ENCODE data around the gene CCNJ. TPM values are rescaled to one million over a fixed set of nuclear protein-coding genes. Genes with fewer than 3 reads are reported as not detected.

The CCNJ gene
- total and polyA plus RNA-seq, 2 of the 13 experiments (the other 11 are each of a cell fraction or from before 2014, with no cell fraction given), result 14.1 to 21.5 TPM

DNA sequence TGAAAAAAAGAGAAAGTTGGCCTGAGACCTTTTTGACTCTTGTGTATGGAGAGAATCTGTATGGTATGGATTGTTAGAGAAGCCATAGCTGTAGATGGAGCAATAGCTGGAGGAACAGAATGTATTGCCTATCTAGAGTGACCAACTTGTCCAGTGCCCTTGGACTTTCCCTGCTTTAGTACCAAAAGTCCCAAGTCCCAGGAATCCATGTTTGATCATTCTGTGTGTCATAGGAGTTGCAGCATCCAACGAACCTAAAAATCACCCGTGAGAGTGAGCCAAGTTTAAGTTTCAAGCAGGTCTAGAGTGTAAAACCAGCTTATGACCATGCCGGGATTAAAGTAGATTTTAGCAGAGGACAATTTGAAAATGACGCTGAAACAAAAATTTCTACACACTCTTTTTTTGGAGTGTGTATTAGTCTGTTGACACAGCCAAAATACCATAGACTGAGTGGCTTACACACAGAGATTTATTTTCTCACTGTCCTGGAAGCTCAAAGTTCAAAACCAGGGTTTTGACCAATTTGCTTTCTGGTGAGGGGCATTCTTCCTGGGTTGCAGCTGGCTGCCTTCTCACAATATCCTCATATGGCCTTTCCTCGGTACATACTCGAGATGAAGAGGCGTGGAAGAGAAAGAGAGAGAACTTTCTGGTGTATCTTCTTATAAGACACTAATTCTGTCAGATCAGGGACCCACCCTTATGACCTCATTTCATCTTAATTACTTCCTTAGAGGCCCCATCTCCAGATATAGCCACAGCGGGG, 49.8 kb downstream of the CCNJ start (continued):
- TF ChIP-seq RCOR2 (CRISPR knock-in tag; IDR thresholded peaks at IDR 0.05) (peak; percentile 60; the same call in 1 of the 2 replicates), NFIC (IDR thresholded peaks at IDR 0.05; ENCODE audit: low read length) (peak; percentile 42; the same call in 1 of the 2 replicates), ZKSCAN1 (IDR thresholded peaks at IDR 0.05; ENCODE audit: low read length) (no peak), HHEX (CRISPR knock-in tag; IDR thresholded peaks at IDR 0.05) (no peak), ZNF333 (CRISPR knock-in tag; IDR thresholded peaks at IDR 0.05; ENCODE audit: borderline replicate concordance) (no peak), ZNF260 (CRISPR knock-in tag; IDR thresholded peaks at IDR 0.05; ENCODE audit: borderline replicate concordance, low read depth) (no peak), HMGA1 (CRISPR knock-in tag; conservative IDR thresholded peaks at IDR 0.05) (no peak), ZNF432 (CRISPR knock-in tag; IDR thresholded peaks at IDR 0.05; ENCODE audit: borderline replicate concordance) (no peak), STAT5B (CRISPR knock-in tag; IDR thresholded peaks at IDR 0.05) (no peak), PLRG1 (conservative IDR thresholded peaks at IDR 0.05) (no peak), SNRNP70 (IDR thresholded peaks at IDR 0.05; ENCODE audit: low read depth, low read length) (no peak), SMARCC2 (IDR thresholded peaks at IDR 0.05) (no peak), ZNF776 (CRISPR knock-in tag; IDR thresholded peaks at IDR 0.05) (no peak), SPEN (CRISPR knock-in tag; IDR thresholded peaks at IDR 0.05; ENCODE audit: low read depth) (no peak), ZNF629 (CRISPR knock-in tag; conservative IDR thresholded peaks at IDR 0.05) (no peak), NFIB (CRISPR knock-in tag; IDR thresholded peaks at IDR 0.05; ENCODE audit: borderline replicate concordance) (no peak), ZNF468 (CRISPR knock-in tag; IDR thresholded peaks at IDR 0.05) (no peak), ZFP37 (CRISPR knock-in tag; IDR thresholded peaks at IDR 0.05; ENCODE audit: borderline replicate concordance) (no peak), ZNF563 (CRISPR knock-in tag; IDR thresholded peaks at IDR 0.05) (no peak)
- TF ChIP-seq, protein P1, sequence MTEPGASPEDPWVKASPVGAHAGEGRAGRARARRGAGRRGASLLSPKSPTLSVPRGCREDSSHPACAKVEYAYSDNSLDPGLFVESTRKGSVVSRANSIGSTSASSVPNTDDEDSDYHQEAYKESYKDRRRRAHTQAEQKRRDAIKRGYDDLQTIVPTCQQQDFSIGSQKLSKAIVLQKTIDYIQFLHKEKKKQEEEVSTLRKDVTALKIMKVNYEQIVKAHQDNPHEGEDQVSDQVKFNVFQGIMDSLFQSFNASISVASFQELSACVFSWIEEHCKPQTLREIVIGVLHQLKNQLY (CRISPR knock-in tag; IDR thresholded peaks at IDR 0.05), result no peak
- TF ChIP-seq, protein P2, sequence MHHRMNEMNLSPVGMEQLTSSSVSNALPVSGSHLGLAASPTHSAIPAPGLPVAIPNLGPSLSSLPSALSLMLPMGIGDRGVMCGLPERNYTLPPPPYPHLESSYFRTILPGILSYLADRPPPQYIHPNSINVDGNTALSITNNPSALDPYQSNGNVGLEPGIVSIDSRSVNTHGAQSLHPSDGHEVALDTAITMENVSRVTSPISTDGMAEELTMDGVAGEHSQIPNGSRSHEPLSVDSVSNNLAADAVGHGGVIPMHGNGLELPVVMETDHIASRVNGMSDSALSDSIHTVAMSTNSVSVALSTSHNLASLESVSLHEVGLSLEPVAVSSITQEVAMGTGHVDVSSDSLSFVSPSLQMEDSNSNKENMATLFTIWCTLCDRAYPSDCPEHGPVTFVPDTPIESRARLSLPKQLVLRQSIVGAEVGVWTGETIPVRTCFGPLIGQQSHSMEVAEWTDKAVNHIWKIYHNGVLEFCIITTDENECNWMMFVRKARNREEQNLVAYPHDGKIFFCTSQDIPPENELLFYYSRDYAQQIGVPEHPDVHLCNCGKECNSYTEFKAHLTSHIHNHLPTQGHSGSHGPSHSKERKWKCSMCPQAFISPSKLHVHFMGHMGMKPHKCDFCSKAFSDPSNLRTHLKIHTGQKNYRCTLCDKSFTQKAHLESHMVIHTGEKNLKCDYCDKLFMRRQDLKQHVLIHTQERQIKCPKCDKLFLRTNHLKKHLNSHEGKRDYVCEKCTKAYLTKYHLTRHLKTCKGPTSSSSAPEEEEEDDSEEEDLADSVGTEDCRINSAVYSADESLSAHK (CRISPR knock-in tag; IDR thresholded peaks at IDR 0.05; ENCODE audit: borderline replicate concordance), result no peak
- TF ChIP-seq, protein P3, sequence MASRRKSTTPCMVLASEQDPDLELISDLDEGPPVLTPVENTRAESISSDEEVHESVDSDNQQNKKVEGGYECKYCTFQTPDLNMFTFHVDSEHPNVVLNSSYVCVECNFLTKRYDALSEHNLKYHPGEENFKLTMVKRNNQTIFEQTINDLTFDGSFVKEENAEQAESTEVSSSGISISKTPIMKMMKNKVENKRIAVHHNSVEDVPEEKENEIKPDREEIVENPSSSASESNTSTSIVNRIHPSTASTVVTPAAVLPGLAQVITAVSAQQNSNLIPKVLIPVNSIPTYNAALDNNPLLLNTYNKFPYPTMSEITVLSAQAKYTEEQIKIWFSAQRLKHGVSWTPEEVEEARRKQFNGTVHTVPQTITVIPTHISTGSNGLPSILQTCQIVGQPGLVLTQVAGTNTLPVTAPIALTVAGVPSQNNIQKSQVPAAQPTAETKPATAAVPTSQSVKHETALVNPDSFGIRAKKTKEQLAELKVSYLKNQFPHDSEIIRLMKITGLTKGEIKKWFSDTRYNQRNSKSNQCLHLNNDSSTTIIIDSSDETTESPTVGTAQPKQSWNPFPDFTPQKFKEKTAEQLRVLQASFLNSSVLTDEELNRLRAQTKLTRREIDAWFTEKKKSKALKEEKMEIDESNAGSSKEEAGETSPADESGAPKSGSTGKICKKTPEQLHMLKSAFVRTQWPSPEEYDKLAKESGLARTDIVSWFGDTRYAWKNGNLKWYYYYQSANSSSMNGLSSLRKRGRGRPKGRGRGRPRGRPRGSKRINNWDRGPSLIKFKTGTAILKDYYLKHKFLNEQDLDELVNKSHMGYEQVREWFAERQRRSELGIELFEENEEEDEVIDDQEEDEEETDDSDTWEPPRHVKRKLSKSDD (CRISPR knock-in tag; IDR thresholded peaks at IDR 0.05; ENCODE audit: low read depth), result no peak
- TF ChIP-seq, protein P4, sequence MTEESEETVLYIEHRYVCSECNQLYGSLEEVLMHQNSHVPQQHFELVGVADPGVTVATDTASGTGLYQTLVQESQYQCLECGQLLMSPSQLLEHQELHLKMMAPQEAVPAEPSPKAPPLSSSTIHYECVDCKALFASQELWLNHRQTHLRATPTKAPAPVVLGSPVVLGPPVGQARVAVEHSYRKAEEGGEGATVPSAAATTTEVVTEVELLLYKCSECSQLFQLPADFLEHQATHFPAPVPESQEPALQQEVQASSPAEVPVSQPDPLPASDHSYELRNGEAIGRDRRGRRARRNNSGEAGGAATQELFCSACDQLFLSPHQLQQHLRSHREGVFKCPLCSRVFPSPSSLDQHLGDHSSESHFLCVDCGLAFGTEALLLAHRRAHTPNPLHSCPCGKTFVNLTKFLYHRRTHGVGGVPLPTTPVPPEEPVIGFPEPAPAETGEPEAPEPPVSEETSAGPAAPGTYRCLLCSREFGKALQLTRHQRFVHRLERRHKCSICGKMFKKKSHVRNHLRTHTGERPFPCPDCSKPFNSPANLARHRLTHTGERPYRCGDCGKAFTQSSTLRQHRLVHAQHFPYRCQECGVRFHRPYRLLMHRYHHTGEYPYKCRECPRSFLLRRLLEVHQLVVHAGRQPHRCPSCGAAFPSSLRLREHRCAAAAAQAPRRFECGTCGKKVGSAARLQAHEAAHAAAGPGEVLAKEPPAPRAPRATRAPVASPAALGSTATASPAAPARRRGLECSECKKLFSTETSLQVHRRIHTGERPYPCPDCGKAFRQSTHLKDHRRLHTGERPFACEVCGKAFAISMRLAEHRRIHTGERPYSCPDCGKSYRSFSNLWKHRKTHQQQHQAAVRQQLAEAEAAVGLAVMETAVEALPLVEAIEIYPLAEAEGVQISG (CRISPR knock-in tag; IDR thresholded peaks at IDR 0.05), result 0 out of 2 replicates have a peak, but pooled peaks have one; percentile 20

All from HepG2 (cell line).